HEK293T (cell line): ENCODE measurements around the gene GIMAP6.
"Not testable (repeated sequence)": the region's sequence is repeated elsewhere in the genome, so short reads cannot be mapped to it uniquely, and the experiment has no call there.

Experiments used
- ARNT ChIP-seq: fragments of 450-650 bp; IDR thresholded peaks from 2 replicates; pipeline ENCODE4 v1.6.1; 2017; ENCODE audit warnings: mild to moderate bottlenecking
- BHLHE40 ChIP-seq: fragments of 450-650 bp; IDR thresholded peaks from 2 replicates; pipeline ENCODE4 v1.6.1; 2016; ENCODE audit warnings: mild to moderate bottlenecking, moderate library complexity, borderline replicate concordance
- FOXK2 ChIP-seq: fragments of 450-650 bp; IDR thresholded peaks from 2 replicates; pipeline ENCODE4 v1.6.1; 2016; ENCODE audit warnings: mild to moderate bottlenecking
- FOXM1 ChIP-seq: fragments of 450-650 bp; IDR thresholded peaks from 2 replicates; pipeline ENCODE4 v1.6.1; 2017; ENCODE audit warnings: mild to moderate bottlenecking, borderline replicate concordance
- HDGF ChIP-seq: fragments of 450-650 bp; IDR thresholded peaks from 2 replicates; pipeline ENCODE4 v1.6.1; 2017; ENCODE audit warnings: antibody characterized with exemption, borderline replicate concordance
- LEF1 ChIP-seq: fragments of 450-650 bp; IDR thresholded peaks from 2 replicates; pipeline ENCODE4 v1.6.1; 2017; ENCODE audit warnings: mild to moderate bottlenecking, borderline replicate concordance
- TF ChIP-seq, protein P1 (sequence below): fragments of 450-650 bp; IDR thresholded peaks from 2 replicates; pipeline ENCODE4 v1.6.1; 2016

DNA sequence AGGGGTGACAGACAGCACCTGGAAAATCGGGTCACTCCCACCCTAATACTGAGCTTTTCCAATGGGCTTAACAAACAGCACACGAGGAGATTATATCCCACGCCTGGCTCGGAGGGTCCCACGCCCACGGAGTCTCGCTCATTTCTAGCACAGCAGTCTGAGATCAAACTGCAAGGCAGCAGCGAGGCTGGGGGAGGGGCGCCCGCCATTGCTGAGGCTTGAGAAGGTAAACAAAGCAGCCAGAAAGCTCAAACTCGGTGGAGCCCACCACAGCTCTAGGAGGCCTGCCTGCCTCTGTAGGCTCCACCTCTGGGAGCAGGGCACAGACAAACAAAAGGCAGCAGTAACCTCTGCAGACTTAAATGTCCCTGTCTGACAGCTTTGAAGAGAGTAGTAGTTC is 46.4 kb upstream of the GIMAP6 start:
- not testable (repeated sequence) for TF ChIP-seq FOXK2, BHLHE40, ARNT, HDGF, LEF1, FOXM1
- TF ChIP-seq, protein P1, sequence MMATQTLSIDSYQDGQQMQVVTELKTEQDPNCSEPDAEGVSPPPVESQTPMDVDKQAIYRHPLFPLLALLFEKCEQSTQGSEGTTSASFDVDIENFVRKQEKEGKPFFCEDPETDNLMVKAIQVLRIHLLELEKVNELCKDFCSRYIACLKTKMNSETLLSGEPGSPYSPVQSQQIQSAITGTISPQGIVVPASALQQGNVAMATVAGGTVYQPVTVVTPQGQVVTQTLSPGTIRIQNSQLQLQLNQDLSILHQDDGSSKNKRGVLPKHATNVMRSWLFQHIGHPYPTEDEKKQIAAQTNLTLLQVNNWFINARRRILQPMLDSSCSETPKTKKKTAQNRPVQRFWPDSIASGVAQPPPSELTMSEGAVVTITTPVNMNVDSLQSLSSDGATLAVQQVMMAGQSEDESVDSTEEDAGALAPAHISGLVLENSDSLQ, result not testable (repeated sequence)
